HepG2 (cell line): ENCODE data around the gene FKBP9. TPM values are rescaled to one million over a fixed set of nuclear protein-coding genes. Genes with fewer than 3 reads are reported as not detected.
A peak's percentile ranks its signal among the peaks of the same experiment; 100 is the strongest.

Experiments used
- CBX1 ChIP-seq: IDR thresholded peaks from one replicate; pipeline ENCODE4 v1.6.1; 2016; ENCODE audit warnings: antibody characterized with exemption, low read depth
- IKZF1 ChIP-seq: fragments of 450-650 bp; IDR thresholded peaks from 2 replicates; pipeline ENCODE4 v1.7.1; 2016
- LBX2 ChIP-seq: sonication (generic); formaldehyde crosslinking; IDR thresholded peaks from 2 replicates; pipeline ENCODE4 v1.5.0; 2020; ENCODE audit warnings: missing genetic modification reagents, mild to moderate bottlenecking, borderline replicate concordance
- NCOA2 ChIP-seq: sonication (generic); formaldehyde crosslinking; IDR thresholded peaks from 2 replicates; pipeline ENCODE4 v1.8.0; 2022; ENCODE audit warnings: inconsistent platforms
- SAP130 ChIP-seq: IDR thresholded peaks from 2 replicates; pipeline ENCODE4 v1.6.1; 2016; ENCODE audit warnings: low read depth
- TEF ChIP-seq: sonication (generic); formaldehyde crosslinking; IDR thresholded peaks from 2 replicates; pipeline ENCODE4 v1.5.0; 2020; ENCODE audit warnings: missing genetic modification reagents
- TFDP2 ChIP-seq: sonication (generic); formaldehyde crosslinking; IDR thresholded peaks from 2 replicates; pipeline ENCODE4 v1.4.0; 2020; ENCODE audit warnings: missing genetic modification reagents
- THAP7 ChIP-seq: sonication (generic); formaldehyde crosslinking; IDR thresholded peaks from 2 replicates; pipeline ENCODE4 v1.8.1; 2023; ENCODE audit warnings: mild to moderate bottlenecking, missing genetic modification reagents
- THAP9 ChIP-seq: sonication (generic); formaldehyde crosslinking; IDR thresholded peaks from 2 replicates; pipeline ENCODE4; 2020; ENCODE audit warnings: missing genetic modification reagents, mild to moderate bottlenecking, borderline replicate concordance
- ZBED4 ChIP-seq: sonication (generic); formaldehyde crosslinking; IDR thresholded peaks from 2 replicates; pipeline ENCODE4 v1.4.0; 2020; ENCODE audit warnings: missing genetic modification reagents, borderline replicate concordance
- ZMAT5 ChIP-seq: sonication (generic); formaldehyde crosslinking; IDR thresholded peaks from 2 replicates; pipeline ENCODE4 v1.5.0; 2020; ENCODE audit warnings: mild to moderate bottlenecking, low read depth, missing genetic modification reagents, borderline replicate concordance
- ZNF354B ChIP-seq: sonication (generic); formaldehyde crosslinking; IDR thresholded peaks from 2 replicates; pipeline ENCODE4 v1.8.0; 2022; ENCODE audit warnings: mild to moderate bottlenecking, missing genetic modification reagents
- ZNF639 ChIP-seq: conservative IDR thresholded peaks from 2 replicates; pipeline ENCODE4 v1.6.1; 2018; ENCODE audit warnings: missing genetic modification reagents
- ZNF724P ChIP-seq: sonication (generic); formaldehyde crosslinking; IDR thresholded peaks from 2 replicates; pipeline ENCODE4 v1.8.0; 2022; ENCODE audit warnings: missing genetic modification reagents, borderline replicate concordance
- ZNF816 ChIP-seq: sonication (generic); formaldehyde crosslinking; IDR thresholded peaks from 2 replicates; pipeline ENCODE4 v1.8.0; 2022; ENCODE audit warnings: missing genetic modification reagents, mild to moderate bottlenecking, borderline replicate concordance
- polyA plus RNA-seq, 8 experiments: library from polyadenylated mRNA; depleted of rRNA in 3 of 8; stranded (reverse) in 7 of 8; unstranded in 1 of 8; fragments of >200 nt; fragmentation: Illumina TruSeq in 4 of 8; extraction: Trizol in 4 of 8; gene quantifications; 2 replicates each; pipeline versions ENCODE4 v1.2.1 to v1.2.3, GENCODE V29; 2011 to 2016; ENCODE audit warnings: low read depth in 4 of 8, missing spikeins in 1 of 8, mixed read lengths in 1 of 8; ENCODE audit not compliant: insufficient read depth in 1 of 8
- total RNA-seq, 5 experiments: library from RNA; depleted of rRNA; stranded (reverse); fragments of >200 nt; fragmentation: Illumina TruSeq; extraction: Trizol; gene quantifications; 2 replicates each; pipeline ENCODE4 v1.2.3, GENCODE V29; 2016; ENCODE audit warnings: low read depth in 1 of 5

Gene FKBP9
- total and polyA plus RNA-seq, 2 of the 13 experiments (the other 11 are each of a cell fraction or from before 2014, with no cell fraction given), result 34.0 to 41.5 TPM

GRCh38 chr7:32943252-32944030 is 13.8 kb upstream of the FKBP9 start (continued):
- TF ChIP-seq THAP7 (CRISPR knock-in tag) (no peak), ZNF724P (CRISPR knock-in tag) (0 out of 2 replicates have a peak, but pooled peaks have one; percentile 0), IKZF1 (no peak), ZBED4 (CRISPR knock-in tag) (no peak), LBX2 (CRISPR knock-in tag) (no peak), ZMAT5 (no peak), TFDP2 (CRISPR knock-in tag) (peak; percentile 81), SAP130 (CRISPR knock-in tag) (no peak), CBX1 (no peak), NCOA2 (CRISPR knock-in tag) (no peak), ZNF816 (CRISPR knock-in tag) (no peak), ZNF354B (CRISPR knock-in tag) (no peak), THAP9 (CRISPR knock-in tag) (no peak), TEF (no peak), ZNF639 (no peak)
